Peyer's patch (tissue), 4 donors: Measurements from ENCODE around the gene ZFP1.

ENCODE experiments used
- POLR2A ChIP-seq, 2 donors: fragments of 450-650 bp; IDR thresholded peaks; one replicate each; pipeline ENCODE4 v1.5.1; 2017; ENCODE audit warnings: antibody characterized with exemption in 2 of 2, mild to moderate bottlenecking in 2 of 2, moderate library complexity in 2 of 2
- TF ChIP-seq, protein P1 (sequence below), 6 experiments: fragments of 450-650 bp in 4 of 6; fragments of 200-600 bp in 2 of 6; sonication (generic) in 1 of 6; IDR thresholded peaks; one replicate each; pipeline ENCODE4 v1.5.1; 2017 to 2019; ENCODE audit warnings: antibody characterized with exemption in 6 of 6, mild to moderate bottlenecking in 3 of 6, moderate library complexity in 1 of 6

DNA sequence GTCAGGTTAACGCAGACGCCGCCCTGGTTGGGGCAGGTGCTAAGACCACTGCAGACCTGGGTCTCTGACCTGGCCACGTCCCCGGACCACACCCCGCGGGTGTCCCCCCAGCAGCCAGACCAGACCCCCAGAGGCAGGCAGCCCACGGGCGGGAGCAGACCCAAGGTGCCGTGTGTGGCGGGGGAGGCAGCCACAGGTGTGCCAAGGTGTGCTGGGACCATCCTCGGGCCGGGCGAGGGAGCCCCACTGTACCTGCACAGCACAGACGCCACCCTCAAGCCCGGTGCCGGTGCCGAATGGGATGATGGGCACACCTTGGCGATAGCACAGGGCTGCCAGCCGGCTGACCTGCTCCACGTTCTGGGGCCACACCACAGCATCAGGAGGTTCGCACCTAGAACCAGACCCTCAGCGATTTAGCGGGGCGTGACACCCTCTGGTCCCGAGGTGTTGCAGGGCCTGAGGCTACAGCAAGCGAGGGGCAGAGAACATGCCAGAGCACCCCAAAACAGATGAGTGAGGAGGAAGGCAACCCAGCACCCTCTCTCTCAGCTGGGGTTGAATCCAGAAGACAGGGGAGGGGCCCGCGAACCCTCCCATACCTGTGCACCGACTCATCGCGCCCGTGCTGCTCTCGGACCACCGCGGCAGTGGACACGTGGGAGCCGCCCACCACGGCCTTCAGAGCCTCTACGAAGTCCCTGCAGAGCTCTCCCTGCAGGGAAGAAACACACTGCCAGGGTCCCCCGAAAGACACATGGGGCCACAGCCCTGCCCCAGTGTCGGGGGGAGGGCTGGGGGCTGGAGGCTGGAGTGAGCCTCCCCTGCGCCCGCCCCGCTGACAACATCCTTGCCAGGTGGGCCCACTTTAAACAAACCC, 33.1 kb upstream of the ZFP1 start:
- TF ChIP-seq, protein P1, sequence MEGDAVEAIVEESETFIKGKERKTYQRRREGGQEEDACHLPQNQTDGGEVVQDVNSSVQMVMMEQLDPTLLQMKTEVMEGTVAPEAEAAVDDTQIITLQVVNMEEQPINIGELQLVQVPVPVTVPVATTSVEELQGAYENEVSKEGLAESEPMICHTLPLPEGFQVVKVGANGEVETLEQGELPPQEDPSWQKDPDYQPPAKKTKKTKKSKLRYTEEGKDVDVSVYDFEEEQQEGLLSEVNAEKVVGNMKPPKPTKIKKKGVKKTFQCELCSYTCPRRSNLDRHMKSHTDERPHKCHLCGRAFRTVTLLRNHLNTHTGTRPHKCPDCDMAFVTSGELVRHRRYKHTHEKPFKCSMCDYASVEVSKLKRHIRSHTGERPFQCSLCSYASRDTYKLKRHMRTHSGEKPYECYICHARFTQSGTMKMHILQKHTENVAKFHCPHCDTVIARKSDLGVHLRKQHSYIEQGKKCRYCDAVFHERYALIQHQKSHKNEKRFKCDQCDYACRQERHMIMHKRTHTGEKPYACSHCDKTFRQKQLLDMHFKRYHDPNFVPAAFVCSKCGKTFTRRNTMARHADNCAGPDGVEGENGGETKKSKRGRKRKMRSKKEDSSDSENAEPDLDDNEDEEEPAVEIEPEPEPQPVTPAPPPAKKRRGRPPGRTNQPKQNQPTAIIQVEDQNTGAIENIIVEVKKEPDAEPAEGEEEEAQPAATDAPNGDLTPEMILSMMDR (IDR thresholded peaks at IDR 0.05) = no peak
- no peak for TF ChIP-seq POLR2A (IDR thresholded peaks at IDR 0.05)
